NCI-H82 (cell line): ENCODE results near the gene TMEM54.

ENCODE experiments used
- DNase-seq: peaks from one replicate; lab custom pipeline; 2025; lab: John Stamatoyannopoulos, UW

The TMEM54 gene

DNA sequence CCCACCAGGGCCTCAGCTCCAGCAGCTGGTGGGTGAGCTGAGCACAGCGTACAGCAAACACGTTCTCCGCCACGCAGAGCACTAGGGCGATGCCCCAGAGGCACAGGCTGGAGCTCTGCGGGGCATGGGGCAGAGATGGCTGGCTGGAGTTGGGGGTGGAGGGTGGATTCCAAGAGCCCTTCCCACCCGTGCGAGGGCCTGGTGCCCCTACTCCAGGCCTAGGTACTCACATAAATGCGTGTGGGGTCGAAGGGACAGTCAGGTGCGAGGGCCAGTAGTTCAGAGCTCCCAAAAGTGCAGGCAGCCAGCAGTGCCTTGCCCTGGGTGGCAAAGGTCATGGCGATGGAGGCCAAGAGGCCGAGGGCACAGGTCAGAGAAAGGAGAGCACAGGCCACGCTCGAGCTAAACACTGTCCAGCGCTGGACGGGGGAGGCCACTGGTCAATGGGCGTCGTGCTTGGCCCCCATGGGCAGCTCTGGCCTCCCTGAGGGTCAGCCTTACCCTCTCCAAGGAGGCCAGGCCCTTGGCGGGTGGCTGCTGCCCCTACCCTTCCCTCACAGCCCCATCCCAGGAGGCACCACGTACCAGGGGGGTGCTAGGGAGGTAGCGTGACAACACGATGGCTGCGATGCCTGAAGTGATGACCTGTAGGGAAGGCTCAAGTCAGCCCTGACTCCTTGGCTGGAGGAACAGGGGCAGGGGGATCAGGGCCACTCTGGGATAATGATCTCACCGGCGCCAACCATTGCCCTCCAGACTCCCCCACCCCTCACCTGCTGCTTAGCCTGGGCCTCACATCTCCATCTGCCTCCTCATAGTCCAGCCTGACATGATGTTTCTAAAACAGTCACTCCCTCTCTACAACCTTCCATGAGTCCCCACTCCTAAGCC, 5.6 kb downstream of the TMEM54 start:
- no peak for DNase-seq

DNA sequence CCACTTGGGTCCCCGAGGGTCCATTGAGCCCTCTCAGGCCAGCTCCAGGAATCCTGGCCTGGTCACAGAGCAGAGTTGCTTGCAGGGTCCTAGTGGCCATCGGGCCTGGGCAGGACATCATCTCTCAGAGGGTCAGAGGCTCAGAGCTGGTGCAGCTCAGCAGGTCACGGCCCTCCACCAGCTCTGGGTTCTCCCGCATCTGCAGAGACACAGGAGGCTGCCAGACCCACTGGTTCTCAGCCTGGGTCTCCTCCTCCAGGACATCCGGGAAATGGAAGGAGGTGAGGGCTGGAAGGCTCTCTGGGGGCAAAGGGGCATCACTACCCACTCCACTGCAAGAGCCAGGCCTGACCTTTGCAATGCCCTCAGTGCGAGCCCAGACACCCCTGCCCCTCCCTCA, 6.5 kb downstream of the TMEM54 start:
- DNase-seq: no peak

DNA sequence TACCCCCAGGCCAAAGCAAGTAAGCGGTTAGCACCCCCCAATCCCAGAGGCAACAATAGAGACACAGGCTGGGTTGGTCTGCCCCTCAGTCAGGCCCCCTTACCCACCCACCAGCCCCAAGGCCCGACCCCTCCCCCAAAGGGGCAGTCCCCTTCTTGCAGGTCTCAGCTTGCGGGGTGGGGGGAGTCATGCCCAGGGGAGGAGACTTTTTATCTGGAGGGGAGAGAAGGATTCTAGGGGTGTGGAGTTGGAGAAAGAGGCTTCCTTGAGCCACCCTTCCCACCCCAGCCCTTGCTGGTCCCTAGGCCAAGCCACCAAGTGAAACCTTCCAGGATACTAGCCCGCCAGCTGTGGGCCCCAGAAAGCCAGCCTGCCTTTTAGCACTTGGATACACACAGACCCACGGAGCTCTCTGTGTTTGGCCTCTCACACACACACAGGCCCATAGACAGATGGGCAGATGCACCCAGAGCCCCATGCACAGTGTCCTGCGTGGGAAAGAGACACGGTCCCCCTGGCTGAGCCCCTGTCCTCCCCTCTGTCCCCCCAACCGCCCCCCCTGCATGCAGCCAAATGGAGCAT, 7.1 kb downstream of the TMEM54 start:
- peak; percentile 60 for DNase-seq

DNA sequence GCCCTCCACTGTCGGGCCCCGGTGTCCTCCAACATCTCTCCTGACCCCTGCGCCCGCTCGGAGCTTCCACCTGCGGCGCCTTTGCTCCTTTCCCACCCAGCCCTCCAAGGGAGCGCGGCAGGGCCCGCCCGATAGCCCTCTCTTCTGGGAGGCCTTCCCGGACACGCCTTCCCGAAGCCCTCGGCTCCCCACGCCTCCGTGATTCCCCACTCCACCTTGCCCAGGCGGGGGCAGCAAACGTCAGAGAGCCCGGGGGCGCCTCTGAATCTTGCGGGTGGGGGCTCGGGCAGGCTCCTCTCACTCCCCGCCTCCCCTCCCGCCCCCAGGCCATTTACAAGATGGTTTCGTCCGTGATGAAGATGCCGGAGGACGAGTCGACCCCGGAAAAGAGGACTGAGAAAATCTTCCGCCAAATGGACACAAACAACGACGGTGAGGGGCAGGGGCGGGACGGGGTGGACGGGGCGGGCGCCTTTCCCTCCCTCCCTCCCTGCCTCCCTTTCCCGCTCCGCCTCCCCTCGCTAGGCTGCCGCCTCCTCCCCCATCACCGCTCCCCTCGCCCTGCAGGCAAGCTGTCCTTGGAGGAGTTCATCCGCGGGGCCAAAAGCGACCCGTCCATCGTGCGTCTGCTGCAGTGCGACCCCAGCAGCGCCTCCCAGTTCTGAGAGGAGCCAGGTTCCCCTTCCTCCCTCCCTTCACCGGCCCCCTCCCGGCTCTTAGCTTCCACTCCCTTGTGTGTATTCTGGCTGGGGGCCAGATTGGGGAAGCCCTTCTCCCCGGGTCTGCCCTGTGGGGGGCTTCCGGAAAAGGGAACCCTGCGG, 7.8 kb downstream of the TMEM54 start:
- peak; percentile 90 for DNase-seq

DNA sequence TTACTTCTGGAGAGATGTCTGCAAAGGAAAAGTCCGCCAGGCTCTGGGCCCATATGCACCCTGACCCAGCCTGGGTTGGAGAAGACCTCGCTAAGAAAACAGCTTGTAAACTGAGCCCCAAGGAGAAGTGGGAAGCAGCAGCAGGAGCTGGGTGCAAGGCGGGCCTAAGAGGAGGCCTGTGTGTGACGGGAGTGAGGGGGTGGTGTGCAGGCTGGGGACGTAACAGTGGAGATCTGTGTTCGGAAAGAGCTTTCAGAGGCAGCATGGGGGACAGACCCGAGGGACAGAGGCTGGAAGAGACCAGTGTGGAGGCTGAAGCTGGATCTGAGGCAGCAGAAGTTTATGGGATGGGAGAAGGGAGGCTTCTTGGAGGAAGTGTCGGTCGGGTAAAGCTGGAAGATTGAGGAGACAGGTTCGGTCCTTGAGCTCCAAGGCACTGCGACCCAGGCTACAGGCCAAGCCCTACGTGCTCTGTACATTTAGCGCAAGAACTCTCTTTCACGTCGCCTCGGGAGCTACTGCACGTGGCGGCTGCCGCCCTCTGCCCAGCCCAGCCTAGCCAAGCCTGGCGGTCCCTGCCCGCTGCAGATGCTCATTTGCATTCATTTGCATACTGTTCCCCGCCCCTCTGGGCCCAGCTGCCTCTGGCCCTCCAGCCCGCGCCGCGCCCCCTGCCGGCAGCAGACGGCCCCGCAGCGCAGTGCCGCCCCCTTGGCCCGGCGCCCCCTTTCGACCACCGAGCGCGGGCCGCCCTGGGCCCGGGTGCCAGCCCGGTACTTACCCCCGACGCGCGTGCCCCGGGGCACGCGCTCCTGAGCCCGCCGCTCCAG, 8.6 kb downstream of the TMEM54 start:
- peak; percentile 95 for DNase-seq

DNA sequence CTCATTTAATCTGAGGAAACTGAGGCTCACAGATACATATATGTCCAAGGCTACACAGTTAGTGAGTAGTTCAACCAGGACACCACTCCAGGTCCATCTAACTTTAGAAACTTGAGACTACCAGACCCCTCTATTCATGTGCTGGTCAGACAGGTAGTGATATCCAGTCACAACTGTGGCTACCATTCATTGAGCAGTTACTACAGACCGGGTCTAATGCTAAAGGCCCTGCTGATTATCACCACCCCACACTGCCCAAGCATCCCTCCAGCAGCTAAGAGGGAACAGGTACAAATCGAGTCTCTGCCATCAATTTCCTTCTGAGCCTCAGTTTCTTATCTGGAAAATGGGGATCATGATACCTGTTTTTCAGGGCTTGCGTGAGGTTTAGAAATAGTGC, 9.6 kb downstream of the TMEM54 start:
- no peak for DNase-seq

DNA sequence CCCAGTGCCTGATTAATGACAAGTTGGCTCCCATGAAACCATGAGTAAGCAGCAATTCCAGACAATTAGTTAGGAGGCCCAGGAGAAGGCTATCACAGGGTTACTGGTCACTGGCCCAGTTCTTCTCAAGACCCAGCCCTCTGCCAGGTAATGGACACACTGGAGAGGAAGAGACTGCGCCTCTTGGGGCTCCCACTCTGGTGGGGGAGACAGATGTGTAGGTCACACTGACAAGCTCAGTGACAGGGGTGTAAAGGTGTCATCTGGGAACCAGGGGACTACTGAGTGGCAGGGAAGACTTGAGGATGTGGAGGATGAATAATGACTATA, 10.0 kb downstream of the TMEM54 start:
- DNase-seq: no peak

DNA sequence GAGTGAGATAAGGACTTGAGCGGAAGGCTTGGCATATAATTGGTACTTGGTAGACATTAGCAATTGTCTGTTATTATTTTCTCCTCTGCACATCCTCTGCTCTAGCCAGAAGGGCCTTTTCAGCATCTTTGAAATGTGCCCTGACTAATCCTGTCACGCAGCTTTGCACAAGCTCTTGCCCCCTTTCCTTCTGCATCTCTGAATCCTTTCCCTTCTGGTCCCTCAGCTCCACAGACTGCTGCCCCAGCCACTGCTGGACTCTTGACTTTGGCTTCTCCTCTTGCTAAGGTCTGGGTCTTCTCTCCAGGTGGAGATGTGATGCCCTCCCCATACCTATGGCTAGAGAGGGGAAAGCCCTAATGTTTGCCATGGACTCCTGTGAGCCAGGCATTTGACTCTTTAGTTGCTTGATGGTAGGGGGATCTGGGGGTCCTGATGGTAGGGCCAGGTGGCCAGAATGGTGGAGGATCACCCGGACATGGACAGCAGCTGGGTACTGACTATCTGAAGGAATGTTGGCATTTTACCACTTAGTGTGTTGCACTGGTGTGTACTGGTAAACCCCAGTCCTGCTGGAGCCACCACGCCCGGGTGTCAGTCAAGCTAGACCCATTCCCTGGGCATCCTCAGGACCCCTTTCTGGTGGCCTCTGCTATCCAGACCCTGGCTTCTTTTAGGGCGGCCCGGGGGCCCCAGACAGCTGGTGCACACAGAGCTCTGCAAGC, 10.5 kb downstream of the TMEM54 start:
- peak; percentile 72 for DNase-seq

DNA sequence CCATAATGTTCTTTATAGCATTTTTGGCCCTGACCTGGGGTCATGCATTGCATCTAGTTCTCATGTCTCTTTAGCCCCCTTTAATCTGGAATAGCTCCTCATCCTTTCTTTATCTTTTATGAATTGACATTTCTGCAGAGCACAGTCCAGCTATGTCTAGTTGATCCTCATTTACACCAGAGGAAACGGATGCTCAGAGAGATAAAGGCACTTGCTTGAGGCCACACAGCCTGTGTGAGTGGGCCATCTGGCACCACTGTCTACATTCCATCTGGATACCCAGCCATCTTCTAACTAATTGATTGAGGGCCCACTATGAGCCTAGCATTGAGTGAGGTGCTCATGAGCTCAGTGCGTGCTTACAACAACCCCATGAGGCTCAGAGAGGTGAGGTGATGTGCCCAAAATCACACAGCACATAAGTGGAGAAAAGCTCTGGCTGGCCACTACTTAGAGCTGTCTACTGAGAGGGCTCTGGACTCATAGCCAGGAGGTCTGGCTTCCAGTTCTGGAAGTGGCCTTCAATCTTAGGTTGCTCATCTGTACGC, 11.4 kb downstream of the TMEM54 start:
- peak; percentile 39 for DNase-seq

DNA sequence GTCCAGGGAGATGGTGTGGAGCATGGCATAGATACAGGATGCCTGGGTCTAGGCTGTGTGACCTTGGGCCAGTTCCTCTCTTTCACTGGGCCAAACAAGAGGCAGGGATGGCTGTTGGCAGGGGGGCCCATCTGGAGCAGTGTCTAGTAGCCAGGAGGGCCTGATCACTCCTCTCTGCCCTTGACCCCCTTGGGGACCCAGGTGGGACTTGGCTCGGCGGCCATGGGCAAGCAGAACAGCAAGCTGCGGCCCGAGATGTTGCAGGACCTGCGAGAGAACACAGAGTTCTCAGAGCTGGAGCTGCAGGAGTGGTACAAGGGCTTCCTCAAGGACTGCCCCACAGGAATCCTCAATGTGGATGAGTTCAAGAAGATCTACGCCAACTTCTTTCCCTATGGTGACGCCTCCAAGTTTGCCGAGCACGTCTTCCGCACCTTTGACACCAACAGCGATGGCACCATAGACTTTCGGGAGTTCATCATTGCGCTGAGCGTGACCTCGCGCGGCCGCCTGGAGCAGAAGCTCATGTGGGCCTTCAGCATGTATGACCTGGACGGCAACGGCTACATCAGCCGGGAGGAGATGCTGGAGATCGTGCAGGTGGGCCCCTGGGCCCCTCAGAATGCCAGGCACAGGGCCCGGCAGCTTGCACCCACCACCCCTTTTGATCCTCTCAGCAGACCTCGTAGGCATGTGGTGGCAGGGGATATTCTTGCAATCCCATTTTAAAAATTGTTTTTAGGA, 12.3 kb downstream of the TMEM54 start:
- no peak for DNase-seq

DNA sequence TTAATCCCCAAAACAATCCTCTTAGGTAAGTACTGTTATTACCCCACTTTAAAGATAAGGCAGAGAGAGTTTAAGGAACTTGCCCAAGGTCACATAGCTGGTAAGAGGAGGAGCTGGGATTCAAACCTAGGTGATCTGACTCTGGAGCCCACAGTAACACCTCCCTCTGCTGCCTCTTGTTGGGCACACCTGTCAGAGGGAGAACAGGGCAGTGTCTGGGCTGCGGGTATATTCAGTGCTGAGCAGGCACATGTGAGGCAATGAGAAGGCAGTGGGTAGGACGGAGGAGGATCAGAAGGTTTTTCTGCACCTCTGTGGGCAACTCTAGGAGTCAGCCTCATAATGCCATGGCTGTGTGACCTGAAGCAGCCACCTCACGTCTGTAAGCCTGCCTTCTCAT, 13.1 kb downstream of the TMEM54 start:
- DNase-seq: no peak

DNA sequence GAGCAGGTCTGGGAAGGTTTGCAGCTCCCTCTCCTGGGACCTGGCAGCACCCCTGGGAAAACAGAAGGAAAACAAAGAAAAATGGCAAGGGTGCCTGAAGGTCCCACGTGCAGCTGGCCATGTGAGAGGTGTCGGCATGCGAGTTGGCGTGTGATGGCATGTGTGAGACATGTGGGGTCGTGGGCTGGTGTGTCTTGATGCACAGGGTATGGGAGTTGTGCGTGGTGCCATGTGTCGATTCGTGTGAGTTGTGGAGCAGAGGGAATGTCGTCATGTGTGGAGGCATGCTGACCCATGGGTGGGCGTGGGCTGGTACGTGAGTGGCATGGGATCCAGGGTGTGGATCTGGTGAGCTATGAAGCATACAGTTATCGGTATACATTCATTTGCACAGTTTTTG, 13.6 kb downstream of the TMEM54 start:
- DNase-seq: no peak

DNA sequence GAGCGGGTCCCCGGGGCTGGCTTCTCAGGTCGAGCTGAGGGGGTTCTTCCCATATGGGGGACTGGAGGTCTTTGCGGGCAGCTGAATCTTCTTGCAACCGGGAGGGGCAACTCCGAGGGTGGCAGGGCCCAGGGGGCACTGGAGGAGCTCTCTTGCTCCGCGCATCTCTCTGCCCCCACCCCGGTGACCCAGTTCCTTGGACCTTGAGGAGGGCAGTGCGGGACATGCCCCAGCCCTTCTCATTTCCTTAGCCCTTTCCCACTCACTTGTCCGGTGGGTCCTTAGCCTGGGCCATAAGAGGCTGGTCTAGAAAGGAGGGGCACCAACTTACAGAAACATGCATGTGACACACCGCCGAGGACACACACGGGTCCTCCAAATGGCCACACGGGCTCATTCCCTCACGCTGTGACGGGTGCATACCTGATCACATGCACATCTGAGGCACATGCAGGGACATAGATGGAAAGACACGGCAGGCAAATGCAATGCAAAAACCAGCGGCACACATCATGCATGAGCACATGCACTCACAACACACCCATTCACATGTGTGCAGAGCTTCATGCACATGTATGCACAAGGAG, 14.3 kb downstream of the TMEM54 start:
- peak; percentile 54 for DNase-seq

DNA sequence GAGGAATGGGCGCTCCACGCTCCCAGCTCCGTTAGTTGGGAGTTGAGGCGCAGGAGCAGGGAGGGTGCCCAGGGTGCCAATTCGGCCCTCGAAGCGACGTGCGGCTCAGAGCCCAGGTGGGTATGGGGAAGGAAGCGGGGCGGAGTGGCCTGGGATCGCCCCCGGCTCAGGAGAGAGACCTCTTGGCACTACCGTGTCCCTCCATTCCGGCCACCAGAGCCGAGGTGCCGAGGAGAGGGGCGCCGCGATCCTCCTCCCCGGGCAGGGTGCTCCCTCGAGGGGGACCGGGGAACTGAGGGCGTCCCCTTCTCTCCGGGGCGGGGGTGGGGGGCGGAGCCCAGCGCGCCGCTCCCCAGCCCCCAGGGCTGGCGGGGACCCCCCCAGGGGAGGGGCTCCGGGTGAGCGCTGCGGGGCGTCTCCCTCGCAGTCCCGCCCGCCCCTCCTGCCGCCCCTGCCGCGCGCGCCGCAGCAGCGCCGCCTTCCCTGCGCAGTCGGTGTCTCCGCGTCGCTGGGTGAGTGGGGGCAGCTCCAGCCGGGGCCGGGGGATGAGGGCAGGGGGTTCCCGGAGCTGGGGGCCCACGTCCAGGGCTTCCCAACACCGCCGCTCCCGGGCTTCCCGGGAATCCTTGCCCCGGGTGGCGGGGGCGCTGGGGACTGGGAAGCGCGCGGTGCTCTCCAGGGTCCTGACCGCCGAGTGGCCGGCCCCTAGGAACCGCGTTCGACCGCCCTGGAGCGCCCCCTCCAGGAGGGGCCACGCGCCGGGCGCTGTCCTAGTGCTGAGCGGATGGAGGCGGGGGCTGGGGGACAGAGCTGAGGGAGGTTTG, 15.0 kb downstream of the TMEM54 start, which contains the start of gene HPCA:
Gene HPCA, plus strand, starts transcription at position 488 of the 824 bp plus-strand sequence. CDS start 2,408 bp downstream, outside the sequence.
- DNase-seq: peak; percentile 90

DNA sequence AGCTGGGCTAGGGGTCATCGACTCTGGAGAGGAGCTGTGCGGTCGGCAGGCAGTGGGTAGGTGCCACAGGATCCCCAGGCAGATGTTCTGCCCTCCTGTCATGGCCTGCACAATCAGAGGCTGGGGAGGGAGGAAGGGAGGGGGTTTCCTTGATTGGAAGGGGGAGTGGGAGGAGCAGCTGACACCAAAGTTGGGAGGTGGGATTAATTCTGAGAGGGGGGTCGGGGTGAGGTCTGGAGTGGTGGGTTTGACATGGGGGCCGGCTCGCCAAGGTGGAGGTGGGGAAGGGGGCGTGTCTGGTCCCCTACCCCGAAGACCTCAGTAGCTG, 15.5 kb downstream of the TMEM54 start:
- DNase-seq: peak; percentile 96

DNA sequence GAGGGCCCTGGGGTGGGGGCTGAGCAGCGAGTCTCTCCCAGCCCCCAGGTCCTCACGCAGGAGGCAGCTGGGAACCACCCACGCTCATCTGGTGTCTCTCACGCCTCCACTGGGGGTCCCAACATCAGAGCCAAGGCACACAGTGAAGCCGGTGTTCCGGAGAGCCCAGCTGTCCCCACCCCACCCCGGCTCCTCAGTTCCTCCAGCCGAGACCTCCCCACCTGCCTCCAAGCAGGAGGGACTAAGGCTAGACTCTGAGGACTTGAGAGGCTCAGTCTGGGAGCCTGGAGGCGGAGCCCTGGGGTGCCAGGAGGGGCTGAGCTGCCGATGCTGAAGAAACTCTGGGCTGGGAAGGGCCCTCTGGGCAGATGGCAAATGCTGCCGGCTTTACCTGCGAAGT, 16.5 kb downstream of the TMEM54 start:
- peak; percentile 98 for DNase-seq

DNA sequence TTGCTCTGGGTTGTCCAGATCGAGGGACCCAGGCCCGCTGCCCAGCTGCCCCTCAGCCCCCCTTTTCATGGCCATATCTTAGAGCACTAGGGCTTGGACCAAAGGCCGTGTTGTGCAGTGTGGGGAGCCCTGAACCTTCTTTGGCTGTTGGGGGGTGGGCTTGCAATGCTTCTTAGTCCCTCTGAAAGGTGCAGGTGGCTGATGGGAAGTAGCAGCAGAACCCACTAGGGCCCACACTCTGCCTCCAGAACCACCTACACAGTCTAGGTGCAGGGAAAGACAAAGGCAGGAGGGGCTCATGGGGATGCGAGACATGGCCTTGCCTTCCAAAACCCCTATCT, 17.2 kb downstream of the TMEM54 start:
- DNase-seq: no peak

DNA sequence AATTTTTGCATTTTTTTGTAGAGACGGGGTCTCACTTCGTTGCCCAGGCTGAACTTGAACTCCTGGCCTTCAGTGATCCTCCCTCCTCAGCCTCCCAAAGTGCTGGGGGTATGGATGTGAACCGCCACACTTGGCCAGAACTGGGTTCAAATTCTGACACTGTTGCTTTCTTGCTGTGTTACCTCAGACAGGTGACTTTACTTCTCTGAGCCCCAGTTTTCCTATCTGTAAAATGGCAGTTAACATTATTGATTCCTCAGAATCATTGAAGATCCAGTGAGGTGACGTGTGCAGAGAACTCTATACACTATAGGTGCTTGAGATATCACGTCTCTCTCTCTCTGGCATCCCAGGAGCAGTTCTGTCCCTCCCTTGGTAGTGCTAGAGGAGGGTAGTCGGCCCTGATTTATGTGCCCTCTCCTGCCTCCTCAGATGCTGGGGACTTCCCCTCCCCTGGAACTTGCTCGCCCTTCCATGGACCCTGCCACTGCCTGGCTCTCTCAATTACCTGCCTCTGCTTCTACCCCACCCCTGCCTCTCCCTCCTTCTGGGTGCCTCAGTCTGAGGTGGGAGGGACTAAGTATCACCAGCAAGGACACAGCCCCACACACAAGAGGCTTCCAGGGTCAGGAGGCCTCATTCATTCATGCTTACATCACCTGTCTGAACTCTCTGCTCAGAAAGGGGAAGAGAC, 17.7 kb downstream of the TMEM54 start:
- DNase-seq: peak; percentile 88
